ENCODE data around the gene RAB6B.

The RAB6B gene

GRCh38 chr3:133881939-133882825, 13.5 kb downstream of the RAB6B start:
- DNase-seq (ENCODE audit: low read depth in 1 of 2, low spot score in 1 of 2), result no peak

GRCh38 chr3:133881492-133881891, 14.2 kb downstream of the RAB6B start:
- DNase-seq (ENCODE audit: low read depth in 1 of 2, low spot score in 1 of 2), result no peak

GRCh38 chr3:133880886-133881455, 14.7 kb downstream of the RAB6B start:
- DNase-seq (ENCODE audit: low read depth in 1 of 2, low spot score in 1 of 2), result no peak

GRCh38 chr3:133880287-133880686, 15.4 kb downstream of the RAB6B start:
- no peak for DNase-seq (ENCODE audit: low read depth in 1 of 2, low spot score in 1 of 2)

- no peak for DNase-seq (ENCODE audit: low read depth in 1 of 2, low spot score in 1 of 2)
Observed at GRCh38 chr3:133878518-133878917, 17.2 kb downstream of the RAB6B start.

- no peak for DNase-seq (ENCODE audit: low read depth in 1 of 2, low spot score in 1 of 2)
Observed at GRCh38 chr3:133877221-133877620, 18.5 kb downstream of the RAB6B start.

GRCh38 chr3:133874761-133875438, 20.8 kb downstream of the RAB6B start:
- DNase-seq (ENCODE audit: low read depth in 1 of 2, low spot score in 1 of 2), result no peak

- no peak for DNase-seq (ENCODE audit: low read depth in 1 of 2, low spot score in 1 of 2)
Observed at GRCh38 chr3:133874344-133874743, 21.3 kb downstream of the RAB6B start.

GRCh38 chr3:133872781-133873180, 22.9 kb downstream of the RAB6B start:
- DNase-seq (ENCODE audit: low read depth in 1 of 2, low spot score in 1 of 2), result no peak

GRCh38 chr3:133872161-133872560, 23.5 kb downstream of the RAB6B start:
- DNase-seq (ENCODE audit: low read depth in 1 of 2, low spot score in 1 of 2), result no peak

GRCh38 chr3:133871368-133872090, 24.2 kb downstream of the RAB6B start:
- DNase-seq (ENCODE audit: low read depth in 1 of 2, low spot score in 1 of 2), result no peak

GRCh38 chr3:133870822-133871221, 24.9 kb downstream of the RAB6B start:
- DNase-seq (ENCODE audit: low read depth in 1 of 2, low spot score in 1 of 2), result no peak

- DNase-seq (ENCODE audit: low read depth in 1 of 2, low spot score in 1 of 2), result no peak
Observed at GRCh38 chr3:133869586-133869985, 26.1 kb downstream of the RAB6B start.

GRCh38 chr3:133868758-133869475, 26.8 kb downstream of the RAB6B start:
- DNase-seq (ENCODE audit: low read depth in 1 of 2, low spot score in 1 of 2), result no peak

- DNase-seq (ENCODE audit: low read depth in 1 of 2, low spot score in 1 of 2), result no peak
Observed at GRCh38 chr3:133868186-133868585, 27.5 kb downstream of the RAB6B start.

- DNase-seq (ENCODE audit: low read depth in 1 of 2, low spot score in 1 of 2), result no peak
Observed at GRCh38 chr3:133866141-133866540, 29.5 kb downstream of the RAB6B start.

GRCh38 chr3:133865136-133865855, 30.4 kb downstream of the RAB6B start:
- no peak for DNase-seq (ENCODE audit: low read depth in 1 of 2, low spot score in 1 of 2)

- DNase-seq (ENCODE audit: low read depth in 1 of 2, low spot score in 1 of 2), result no peak
Observed at GRCh38 chr3:133864616-133865015, 31.1 kb downstream of the RAB6B start.

- no peak for DNase-seq (ENCODE audit: low read depth in 1 of 2, low spot score in 1 of 2)
Observed at GRCh38 chr3:133863911-133864310, 31.8 kb downstream of the RAB6B start.

GRCh38 chr3:133862161-133862560, 33.5 kb downstream of the RAB6B start:
- DNase-seq (ENCODE audit: low read depth in 1 of 2, low spot score in 1 of 2), result no peak

Measured in activated T-helper 1 cell treated with anti-CD3 and anti-CD28 coated beads, Interleukin-2, amount 50 U/mL, for 16 hours (primary cell).